ENCODE measurements around the gene PRKAG1.

- TF ChIP-seq GATA2 (IDR thresholded peaks at IDR 0.05; ENCODE audit: low read depth, low read length) (no peak), GATA3 (IDR thresholded peaks at IDR 0.05; ENCODE audit: low read depth, low read length) (no peak)
Observed at GRCh38 chr12:49059299-49060171, 41.0 kb upstream of the PRKAG1 start.

All from SH-SY5Y (cell line).